Neuronal stem cell (in vitro differentiated cells): ENCODE data around the gene FAR2.
"Not testable (repeated sequence)": the region's sequence is repeated elsewhere in the genome, so short reads cannot be mapped to it uniquely, and the experiment has no call there.

ENCODE experiments used
- DNase-seq: peaks from one replicate; pipeline ENCODE4 v3.0.0-alpha.2; 2013; ENCODE audit warnings: low spot score
- H2AFZ ChIP-seq: one replicate; pipeline ENCODE4 v1.6.1; 2013; ENCODE audit warnings: mild to moderate bottlenecking, low read length, inconsistent platforms
- H2AK5ac ChIP-seq: 2 replicates; pipeline ENCODE4 v1.6.1; 2013; ENCODE audit warnings: low read depth, mild to moderate bottlenecking, inconsistent platforms, low read length, moderate library complexity, mixed read lengths
- H2BK120ac ChIP-seq: 2 replicates; pipeline ENCODE4 v1.6.1; 2013; ENCODE audit warnings: low read depth, mild to moderate bottlenecking, inconsistent platforms, low read length, moderate library complexity, mixed read lengths
- H2BK12ac ChIP-seq: one replicate; pipeline ENCODE4 v1.6.1; 2013; ENCODE audit warnings: low read length, inconsistent platforms
- H2BK15ac ChIP-seq: 2 replicates; pipeline ENCODE4 v1.6.1; 2013; ENCODE audit warnings: mild to moderate bottlenecking, low read length, inconsistent platforms, mixed read lengths
- H2BK5ac ChIP-seq: one replicate; pipeline ENCODE4 v1.6.1; 2013; ENCODE audit warnings: inconsistent platforms, mild to moderate bottlenecking, low read length, moderate library complexity
- H3K14ac ChIP-seq: one replicate; pipeline ENCODE4 v1.6.1; 2013; ENCODE audit warnings: low read length, inconsistent platforms
- H3K18ac ChIP-seq: 2 replicates; pipeline ENCODE4 v1.6.1; 2013; ENCODE audit warnings: low read length, inconsistent platforms
- H3K23ac ChIP-seq: 2 replicates; pipeline ENCODE4 v1.6.1; 2013; ENCODE audit warnings: low read depth, mild to moderate bottlenecking, mixed read lengths, low read length, inconsistent platforms; ENCODE audit not compliant: poor library complexity
- H3K27ac ChIP-seq: replicated peaks from 3 replicates; pipeline ENCODE4 v1.5.1; 2013; ENCODE audit warnings: low read length, inconsistent platforms
- H3K27me3 ChIP-seq, 3 experiments: 2 replicates each; pipeline ENCODE4 v1.6.1; 2013; ENCODE audit warnings: low read length in 3 of 3, mild to moderate bottlenecking in 2 of 3, inconsistent platforms in 1 of 3, low read depth in 1 of 3, mixed read lengths in 1 of 3, moderate library complexity in 1 of 3; ENCODE audit not compliant: control insufficient read depth in 3 of 3, insufficient read depth in 3 of 3
- H3K36me3 ChIP-seq, 2 donors: replicated peaks in 1 of 2; 2 replicates each; pipeline ENCODE4 v1.6.1; 2013; ENCODE audit warnings: low read length in 2 of 2; ENCODE audit not compliant: control insufficient read depth in 2 of 2, insufficient read depth in 2 of 2
- H3K4ac ChIP-seq: 2 replicates; pipeline ENCODE4 v1.6.1; 2013; ENCODE audit warnings: inconsistent platforms, mild to moderate bottlenecking, low read length, moderate library complexity
- H3K4me1 ChIP-seq, 2 donors: 1 replicate in 1 of 2; 2 replicates in 1 of 2; pipeline ENCODE4 v1.6.1; 2013; ENCODE audit warnings: low read length in 2 of 2, low read depth in 1 of 2; ENCODE audit not compliant: control insufficient read depth in 2 of 2, insufficient read depth in 1 of 2
- H3K4me2 ChIP-seq: one replicate; pipeline ENCODE4 v1.6.1; 2013; ENCODE audit warnings: mild to moderate bottlenecking, low read length, inconsistent platforms; ENCODE audit not compliant: insufficient read depth, poor library complexity, severe bottlenecking
- H3K4me3 ChIP-seq, 2 donors: 2 replicates each; pipeline ENCODE4 v1.5.1; 2013; ENCODE audit warnings: low read length in 2 of 2, mild to moderate bottlenecking in 2 of 2, inconsistent platforms in 1 of 2, moderate library complexity in 1 of 2
- H3K79me1 ChIP-seq: one replicate; pipeline ENCODE4 v1.6.1; 2013; ENCODE audit warnings: low read depth, mild to moderate bottlenecking, inconsistent platforms, low read length, moderate library complexity
- H3K9ac ChIP-seq: one replicate; pipeline ENCODE4 v1.6.1; 2013; ENCODE audit warnings: mild to moderate bottlenecking, low read depth, low read length, inconsistent platforms; ENCODE audit not compliant: poor library complexity
- H3K9me3 ChIP-seq, 2 donors: replicated peaks in 1 of 2; 2 replicates each; pipeline versions ENCODE3 to v1.6.1; 2013; ENCODE audit warnings: low read length in 2 of 2, mild to moderate bottlenecking in 2 of 2, inconsistent platforms in 1 of 2, low read depth in 1 of 2, mixed read lengths in 1 of 2, moderate library complexity in 1 of 2; ENCODE audit not compliant: control insufficient read depth in 2 of 2, insufficient read depth in 1 of 2
- H4K8ac ChIP-seq: one replicate; pipeline ENCODE4 v1.6.1; 2013; ENCODE audit warnings: low read depth, mild to moderate bottlenecking, inconsistent platforms, low read length, moderate library complexity
- H4K91ac ChIP-seq: one replicate; pipeline ENCODE4 v1.6.1; 2013; ENCODE audit warnings: low read length, low read depth, mild to moderate bottlenecking, inconsistent platforms; ENCODE audit not compliant: poor library complexity
- WGBS, 2 donors: extraction: QIAGEN DNeasy Blood & Tissue Kit; methylation state at CpG; one replicate each; pipeline ENCODE4 v1.1.7; 2013; ENCODE audit warnings: missing lambda C conversion rate in 2 of 2, mixed read lengths in 1 of 2; ENCODE audit not compliant: insufficient read length in 2 of 2, insufficient replicate concordance in 1 of 2; ENCODE audit errors: extremely low coverage in 2 of 2; 5-methylcytosine and 5-hydroxymethylcytosine counted together

Gene FAR2

GRCh38 chr12:29255042-29255441 is 106.0 kb downstream of the FAR2 start:
- H3K23ac ChIP-seq = no peak overlapping the region
- no peak overlapping the region for H2BK12ac ChIP-seq
- H2AK5ac ChIP-seq = no peak overlapping the region
- H3K18ac ChIP-seq = no peak overlapping the region
- no peaks in the 10 kb centered on the region for H3K79me1 ChIP-seq
- H3K27ac ChIP-seq = no peak overlapping the region
- no peak overlapping the region for H2BK5ac ChIP-seq
- no peak overlapping the region for H3K4ac ChIP-seq
- no peak overlapping the region for H2BK15ac ChIP-seq
- H3K9me3 ChIP-seq = no peaks in the 10 kb centered on the region
- H4K8ac ChIP-seq = no peak overlapping the region
- H3K4me3 ChIP-seq = no peak overlapping the region
- H3K9ac ChIP-seq = no peak overlapping the region
- no peak overlapping the region for H2BK120ac ChIP-seq
- H2AFZ ChIP-seq = no peak overlapping the region
- DNase-seq = no peak
- H4K91ac ChIP-seq = no peak overlapping the region
- H3K27me3 ChIP-seq = no peaks in the 10 kb centered on the region
- no peaks in the 10 kb centered on the region for H3K4me1 ChIP-seq
- H3K4me2 ChIP-seq = no peak overlapping the region
- H3K14ac ChIP-seq = no peak overlapping the region
- H3K36me3 ChIP-seq = no peaks in the 10 kb centered on the region

GRCh38 chr12:29256598-29256997 is 107.5 kb downstream of the FAR2 start:
- H2BK12ac ChIP-seq = no peak overlapping the region
- H2AK5ac ChIP-seq = no peak overlapping the region
- no peaks in the 10 kb centered on the region for H3K4me1 ChIP-seq
- no peaks in the 10 kb centered on the region for H3K79me1 ChIP-seq
- H3K4ac ChIP-seq = no peak overlapping the region
- no peak overlapping the region for H2AFZ ChIP-seq
- H3K23ac ChIP-seq = no peak overlapping the region
- H3K36me3 ChIP-seq = no peaks in the 10 kb centered on the region
- H4K8ac ChIP-seq = no peak overlapping the region
- H3K18ac ChIP-seq = peak overlapping the region; percentile 48
- no CpG with 5 or more reads among the region's 21 CpGs for WGBS, 2 donors
- H4K91ac ChIP-seq = no peak overlapping the region
- H3K9me3 ChIP-seq = no peaks in the 10 kb centered on the region
- no peak overlapping the region for H3K14ac ChIP-seq
- no peak overlapping the region for H2BK5ac ChIP-seq
- no peak overlapping the region for H2BK15ac ChIP-seq
- no peaks in the 10 kb centered on the region for H3K27me3 ChIP-seq
- no peak overlapping the region for H3K27ac ChIP-seq
- no peak overlapping the region for H3K4me2 ChIP-seq
- H2BK120ac ChIP-seq = no peak overlapping the region
- H3K9ac ChIP-seq = no peak overlapping the region
- no peak for DNase-seq
- H3K4me3 ChIP-seq = no peak overlapping the region

DNA sequence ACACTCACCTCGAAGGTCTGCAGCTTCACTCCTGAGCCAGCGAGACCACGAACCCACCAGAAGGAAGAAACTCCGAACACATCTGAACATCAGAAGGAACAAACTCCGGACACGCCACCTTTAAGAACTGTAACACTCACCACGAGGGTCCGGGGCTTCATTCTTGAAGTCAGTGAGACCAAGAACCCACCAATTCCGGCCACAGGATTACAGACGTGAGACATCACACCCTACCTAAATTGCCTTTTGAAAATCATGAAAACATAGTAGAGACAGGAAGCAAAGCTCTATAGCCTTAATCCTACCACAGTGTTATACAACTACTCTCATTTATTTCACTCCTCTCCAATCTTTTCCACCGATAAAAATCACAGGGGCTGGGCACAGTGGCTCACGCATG is 108.6 kb downstream of the FAR2 start:
- DNase-seq, H3K4me1 ChIP-seq, H3K9ac ChIP-seq, H3K27ac ChIP-seq, H2BK5ac ChIP-seq, H2BK120ac ChIP-seq, H3K18ac ChIP-seq, H3K4me2 ChIP-seq, H2AK5ac ChIP-seq, H4K91ac ChIP-seq, H3K9me3 ChIP-seq, H3K4me3 ChIP-seq, H2BK12ac ChIP-seq, H4K8ac ChIP-seq, H3K36me3 ChIP-seq, H3K79me1 ChIP-seq, H2BK15ac ChIP-seq, H2AFZ ChIP-seq, H3K23ac ChIP-seq, H3K14ac ChIP-seq, H3K27me3 ChIP-seq, H3K4ac ChIP-seq: not testable (repeated sequence)
- WGBS, 2 donors = 100% methylated on average over 1 of the region's 12 CpGs; no CpG with 5 or more reads in 1 of the 2 donors

GRCh38 chr12:29264424-29264823 is 115.3 kb downstream of the FAR2 start:
- no peak overlapping the region for H3K4me2 ChIP-seq
- no peaks in the 10 kb centered on the region for H3K79me1 ChIP-seq
- H3K9me3 ChIP-seq = peaks cover 0 to 2% of the 10 kb centered on the region in 2 donors
- H2AK5ac ChIP-seq = no peak overlapping the region
- no peak overlapping the region for H2AFZ ChIP-seq
- H3K23ac ChIP-seq = no peak overlapping the region
- H3K4me1 ChIP-seq = no peaks in the 10 kb centered on the region
- H4K91ac ChIP-seq = no peak overlapping the region
- no peak overlapping the region for H4K8ac ChIP-seq
- no peak overlapping the region for H2BK12ac ChIP-seq
- no peaks in the 10 kb centered on the region for H3K27me3 ChIP-seq
- no peak overlapping the region for H3K18ac ChIP-seq
- no peak overlapping the region for H2BK15ac ChIP-seq
- no peak overlapping the region for H2BK120ac ChIP-seq
- no peak overlapping the region for H3K4ac ChIP-seq
- H3K36me3 ChIP-seq = no peaks in the 10 kb centered on the region
- no peak for DNase-seq
- H3K9ac ChIP-seq = no peak overlapping the region
- H2BK5ac ChIP-seq = no peak overlapping the region
- no peak overlapping the region for H3K27ac ChIP-seq
- H3K14ac ChIP-seq = no peak overlapping the region
- no peak overlapping the region for H3K4me3 ChIP-seq
